GM19328 (cell line): ENCODE results near the gene UBE2K.
"Not testable (repeated sequence)": the region's sequence is repeated elsewhere in the genome, so short reads cannot be mapped to it uniquely, and the experiment has no call there.

Experiments used
- ATAC-seq: cut with Tn5 transposase; IDR thresholded peaks from one replicate; pipeline ENCODE4 v1.9.1; 2021; ENCODE audit warnings: mild to moderate bottlenecking, moderate library complexity; ENCODE audit not compliant: unreplicated experiment

Gene UBE2K

DNA sequence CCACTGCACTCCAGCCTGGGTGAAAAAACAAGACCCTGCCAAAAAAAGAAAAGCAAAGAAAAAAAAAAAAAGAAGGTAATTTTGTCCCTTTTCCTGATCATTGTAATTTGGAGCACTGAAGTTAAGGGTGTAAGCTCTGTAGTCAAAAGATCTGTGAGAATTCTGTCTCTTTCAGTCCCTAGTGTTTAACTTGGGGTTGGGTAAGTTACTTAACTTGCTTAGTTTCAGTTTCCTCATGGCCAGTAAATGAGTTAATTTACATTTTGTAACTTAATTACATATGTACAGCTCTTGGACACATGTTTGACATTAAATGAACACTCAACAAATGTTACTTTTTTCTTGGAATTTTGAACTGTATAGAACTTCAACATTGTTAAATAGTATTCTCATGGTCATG lies 10.9 kb upstream of the UBE2K start:
- ATAC-seq, result no peak

DNA sequence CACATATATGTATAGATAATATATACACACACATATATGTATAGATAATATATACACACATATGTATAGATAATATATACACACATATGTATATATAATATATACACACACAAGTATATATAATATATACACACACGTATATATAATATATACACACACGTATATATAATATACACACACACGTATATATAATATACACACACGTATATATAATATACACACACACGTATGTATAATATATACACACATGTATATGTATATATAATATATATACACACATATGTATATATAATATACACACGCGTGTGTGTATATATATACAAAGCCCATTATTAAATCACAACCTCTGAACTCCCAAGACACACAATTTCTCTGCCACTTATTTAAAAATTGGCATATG lies 8.0 kb upstream of the UBE2K start:
- no peak for ATAC-seq

DNA sequence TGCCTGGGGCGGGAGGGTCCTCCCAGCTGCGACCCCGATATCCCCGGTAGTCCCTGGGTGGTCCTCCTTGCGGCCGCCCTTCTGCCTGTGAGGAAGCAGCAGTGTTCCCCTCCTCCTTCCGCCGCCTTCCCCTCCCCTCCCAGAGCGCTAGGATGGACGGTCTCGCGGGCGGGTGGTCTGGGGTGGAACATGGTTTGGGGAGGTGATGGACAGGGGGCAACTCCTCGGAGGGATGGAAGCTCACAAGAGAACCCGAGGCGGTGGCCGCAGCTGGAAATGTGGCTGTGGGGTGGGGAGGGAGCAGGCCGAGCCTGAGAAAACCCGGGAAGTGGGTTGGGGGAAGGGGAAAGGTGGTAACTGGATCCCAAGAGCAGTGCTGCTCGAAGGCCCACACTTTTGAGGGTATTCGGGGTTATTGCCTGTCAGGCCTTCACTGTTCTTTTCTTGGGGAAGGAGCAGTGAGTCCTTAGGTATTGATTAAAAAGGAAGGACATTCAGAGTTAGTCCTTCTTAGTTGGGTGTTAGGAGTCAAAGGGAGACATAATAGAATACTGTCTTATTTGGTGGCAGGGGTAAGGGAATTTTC lies 581 bp downstream of the UBE2K start:
- peak; percentile 19 for ATAC-seq

DNA sequence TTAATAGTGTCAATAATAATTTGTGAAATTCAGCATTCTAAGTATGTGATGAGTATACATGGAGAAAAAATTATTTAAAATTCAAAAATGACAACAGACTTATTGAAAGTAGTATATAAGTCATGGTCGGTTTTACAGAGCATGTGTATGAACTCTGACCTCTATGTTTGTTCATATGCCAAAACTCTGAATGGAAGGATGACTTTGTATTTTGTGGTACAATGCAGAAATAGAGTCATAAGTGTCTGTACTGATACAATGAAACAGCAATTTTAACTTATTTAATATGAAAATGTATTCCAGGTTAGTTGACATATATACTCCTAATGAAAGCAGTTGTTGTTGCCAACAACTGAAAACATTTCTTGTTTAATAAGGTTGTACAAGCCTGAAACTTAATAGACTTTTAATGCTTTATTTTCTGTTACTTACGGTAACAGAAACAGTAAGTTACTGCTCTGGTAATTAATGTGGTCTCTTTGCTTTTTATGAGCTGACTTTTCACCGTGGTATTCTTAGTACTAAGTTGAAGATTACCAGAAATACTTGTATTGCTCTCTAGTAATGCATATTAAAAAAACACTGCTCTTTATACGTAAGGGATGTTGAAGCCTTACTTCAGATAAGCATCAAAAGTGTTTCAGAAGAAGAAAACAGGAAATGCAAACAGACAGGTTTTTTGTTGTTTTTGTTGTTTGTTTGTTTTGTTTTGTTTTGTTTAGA lies 1.9 kb downstream of the UBE2K start:
- no peak for ATAC-seq

DNA sequence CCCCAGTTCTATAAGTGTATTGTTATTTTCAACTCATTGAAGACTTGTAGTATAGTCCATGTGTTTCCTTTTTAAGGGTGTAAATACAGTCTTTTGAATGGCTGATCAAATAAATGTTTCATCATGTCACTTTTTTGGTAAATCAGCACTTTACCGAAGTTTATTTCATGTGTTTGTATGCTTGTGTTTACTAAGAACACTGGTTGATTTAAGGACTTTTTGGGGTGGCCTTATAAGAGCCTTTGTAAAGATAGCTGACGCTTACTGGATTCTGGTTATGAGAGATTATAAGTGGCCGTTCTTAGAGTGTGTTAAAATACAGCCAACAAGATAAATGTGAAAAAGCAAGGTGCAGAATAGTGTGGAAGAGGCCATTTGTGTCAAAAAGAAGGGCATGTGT lies 2.6 kb downstream of the UBE2K start:
- no peak for ATAC-seq

DNA sequence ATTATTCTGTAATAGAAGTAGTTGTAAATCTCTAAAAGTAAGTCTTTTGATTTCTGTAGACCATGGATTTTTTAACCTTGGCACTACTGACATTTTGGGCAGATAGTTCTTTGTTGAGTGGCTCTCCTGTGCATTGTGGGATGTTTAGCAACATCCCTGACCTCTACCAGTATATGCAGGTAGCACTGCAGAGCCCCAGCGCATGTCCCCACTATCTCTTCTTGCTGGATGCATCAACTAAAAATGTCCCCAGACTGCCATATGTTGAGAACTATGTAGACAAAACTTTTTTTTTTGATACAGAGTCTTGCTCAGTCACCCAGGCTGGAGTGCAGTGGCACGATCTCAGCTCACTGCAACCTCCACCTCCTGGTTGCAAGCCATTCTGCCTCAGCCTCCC lies 4.8 kb downstream of the UBE2K start:
- ATAC-seq, result no peak

DNA sequence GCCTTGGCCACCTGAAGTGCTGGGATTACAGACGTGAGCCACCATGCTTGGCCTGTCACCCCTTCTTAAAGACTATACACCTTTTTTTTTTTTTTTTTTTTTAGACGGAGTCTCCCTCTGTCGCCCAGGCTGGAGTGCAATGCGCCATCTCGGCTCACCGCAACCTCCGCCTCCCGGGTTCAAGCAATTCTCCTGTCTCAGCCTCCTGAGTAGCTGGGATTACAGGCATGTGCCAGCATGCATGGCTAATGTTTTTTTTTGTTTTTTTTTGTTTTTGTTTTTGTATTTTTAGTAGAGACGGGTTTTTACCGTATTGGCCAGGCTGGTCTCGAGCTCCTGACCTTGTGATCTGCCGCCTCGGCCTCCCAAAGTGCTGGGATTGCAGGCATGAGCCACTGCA lies 6.9 kb downstream of the UBE2K start:
- not testable (repeated sequence) for ATAC-seq

DNA sequence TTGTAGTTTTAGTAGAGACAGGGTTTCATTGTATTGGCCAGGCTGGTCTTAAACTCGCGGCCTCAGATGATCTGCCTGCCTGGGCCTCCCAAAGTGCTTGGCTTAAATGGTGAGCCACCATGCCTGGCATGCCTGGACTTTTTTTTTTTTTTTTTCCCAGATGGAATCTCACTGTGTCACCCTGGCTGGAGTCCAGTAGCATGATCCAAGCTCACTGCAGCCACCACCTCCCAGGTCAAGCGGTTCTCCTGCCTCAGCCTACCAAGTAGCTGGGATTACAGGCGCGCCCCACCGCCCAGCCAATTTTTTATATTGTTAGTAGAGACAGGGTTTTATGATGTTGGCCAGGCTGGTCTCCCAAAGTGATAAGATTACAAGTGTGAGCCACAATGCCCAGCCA lies 8.4 kb downstream of the UBE2K start:
- ATAC-seq, result no peak

DNA sequence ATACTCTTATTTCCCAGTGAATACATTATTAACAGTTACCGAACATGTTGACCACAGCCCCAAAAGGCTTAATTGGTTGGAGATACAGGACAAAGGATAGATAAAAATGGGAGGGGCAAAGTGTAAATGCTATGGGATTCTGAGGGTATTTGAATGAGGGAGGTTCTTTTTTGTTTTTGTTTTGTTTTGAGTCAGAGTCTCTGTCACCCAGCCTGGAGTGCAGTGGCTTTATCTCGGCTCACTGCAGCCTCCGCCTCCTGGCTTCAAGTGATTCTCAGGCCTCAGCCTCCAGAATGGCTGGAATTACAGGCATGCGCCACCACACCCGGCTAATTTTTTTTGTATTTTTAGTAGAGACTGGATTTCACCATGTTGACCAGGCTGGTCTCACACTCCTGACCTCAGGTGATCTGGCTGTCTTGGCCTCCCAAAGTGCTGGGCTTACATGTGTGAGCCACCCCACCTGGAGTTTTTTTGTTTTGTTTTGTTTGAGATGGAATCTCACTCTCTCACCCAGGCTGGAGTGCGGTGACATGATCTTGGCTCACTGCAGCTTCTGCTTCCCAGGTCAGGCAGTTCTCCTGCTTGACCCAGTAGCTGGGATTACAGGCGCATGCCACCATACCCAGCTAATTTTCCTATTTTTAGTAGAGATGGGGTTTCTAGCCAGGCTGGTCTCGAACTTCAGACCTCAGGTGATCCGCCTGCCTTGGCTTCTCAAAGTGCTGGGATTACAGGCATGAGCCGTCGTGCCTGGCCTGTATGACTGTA lies 9.0 kb downstream of the UBE2K start:
- no peak for ATAC-seq

DNA sequence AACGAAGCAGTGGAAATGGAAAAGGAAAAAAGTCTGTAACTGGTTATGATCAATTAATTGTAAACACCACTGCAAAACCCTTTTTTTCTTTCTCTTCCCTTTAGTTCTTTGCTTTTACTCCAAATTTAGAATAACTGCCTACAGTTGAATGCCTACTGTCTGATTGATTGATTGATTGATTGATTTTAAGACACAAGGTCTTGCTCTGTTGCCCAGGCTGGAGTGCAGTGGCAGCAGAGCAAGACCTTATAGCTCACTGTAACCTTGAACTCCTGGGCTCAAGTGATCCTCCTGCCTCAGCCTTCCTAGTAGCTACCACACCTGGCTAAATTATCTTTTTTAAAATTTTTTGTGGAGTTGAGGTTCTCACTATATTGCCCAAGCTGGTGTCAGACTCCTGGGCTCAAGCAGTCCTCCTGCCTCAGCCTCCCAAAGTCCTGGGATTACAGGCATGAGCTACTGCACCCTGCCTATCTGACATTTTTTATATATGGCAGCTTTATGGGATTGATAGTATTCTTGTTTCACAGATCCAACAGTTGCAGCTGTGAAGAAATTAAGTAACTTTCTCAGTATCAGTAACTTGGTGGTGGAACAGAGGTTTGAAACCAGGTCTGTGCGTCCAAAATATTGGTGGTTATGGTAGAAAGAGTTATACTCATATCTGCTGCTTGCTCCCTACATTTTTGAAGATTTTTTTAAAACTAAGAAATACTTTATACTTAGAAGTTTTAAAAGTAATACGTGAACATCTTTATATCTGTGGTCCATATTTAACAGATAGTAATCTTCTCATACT lies 12.4 kb downstream of the UBE2K start:
- ATAC-seq, result no peak

DNA sequence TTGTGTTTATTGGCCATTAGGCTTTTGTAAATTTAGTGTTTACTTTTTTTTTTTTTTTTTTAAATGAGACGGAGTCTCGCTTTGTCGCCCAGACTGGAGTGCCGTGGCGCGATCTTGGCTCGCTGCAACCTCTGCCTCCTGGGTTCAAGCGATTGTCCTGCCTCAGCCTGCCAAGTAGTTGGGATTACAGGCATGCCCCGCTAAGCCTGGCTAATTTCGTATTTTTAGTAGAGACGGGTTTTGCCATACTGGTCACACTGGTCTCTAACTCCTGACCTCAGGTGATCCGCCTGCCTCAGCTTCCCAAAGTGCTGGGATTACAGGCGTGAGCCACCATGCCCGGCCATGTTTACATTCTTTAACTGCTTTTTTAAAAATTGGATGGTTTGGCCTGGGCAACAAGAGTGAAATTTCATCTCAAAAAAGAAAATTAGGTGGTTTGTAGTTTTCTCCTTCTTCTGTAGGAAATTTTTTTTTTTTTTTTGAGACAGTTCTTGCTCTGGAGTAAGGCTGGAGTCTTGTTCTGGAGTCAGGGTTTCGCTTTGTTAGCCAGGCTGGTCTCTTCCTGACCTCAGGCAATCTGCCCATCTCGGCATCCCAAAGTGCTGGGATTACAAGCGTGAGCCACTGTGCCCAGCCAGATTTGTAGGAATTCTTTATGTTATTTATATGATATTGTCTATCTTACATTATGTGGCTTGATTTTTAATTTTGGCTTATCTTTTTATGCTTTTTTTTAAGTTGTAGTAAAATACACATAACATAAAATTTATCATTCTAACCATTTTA lies 15.1 kb downstream of the UBE2K start:
- ATAC-seq, result no peak

DNA sequence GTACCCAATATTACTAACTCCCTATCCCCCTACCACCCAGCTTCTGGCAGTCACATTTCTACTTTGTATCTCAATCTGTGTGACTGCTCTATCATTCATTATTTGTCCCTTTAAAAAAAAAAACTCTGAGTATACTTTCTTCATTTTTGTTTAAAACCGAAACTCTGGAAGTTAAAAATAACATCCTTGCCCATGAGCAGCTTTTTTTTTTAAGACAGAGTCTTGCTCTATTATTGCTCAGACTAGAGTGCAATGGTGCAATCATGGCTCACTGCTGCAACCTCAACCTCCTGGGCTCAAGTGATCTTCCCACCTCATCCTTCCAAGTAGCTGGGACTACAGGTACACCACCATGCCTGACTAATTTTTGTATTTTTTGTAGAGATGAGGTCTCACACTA lies 15.8 kb downstream of the UBE2K start:
- ATAC-seq, result peak; percentile 52

DNA sequence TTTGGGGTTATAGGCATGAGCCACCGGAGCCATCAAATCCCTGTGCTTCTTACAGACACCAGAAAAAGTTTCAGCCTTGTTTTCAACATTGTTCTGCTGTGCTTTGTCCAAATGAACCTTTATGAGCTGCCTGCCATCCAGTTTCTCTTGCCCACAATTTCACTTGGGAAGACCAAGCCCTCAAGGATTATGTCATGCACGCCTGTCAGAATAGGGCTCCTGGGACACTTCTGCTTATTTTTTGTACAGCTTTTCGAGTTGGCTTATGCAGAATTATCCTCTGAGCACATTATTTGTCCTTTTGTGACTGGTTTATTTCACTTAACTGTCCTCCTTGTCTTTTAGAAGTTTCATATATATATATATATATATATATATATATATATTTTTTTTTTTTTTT lies 16.2 kb downstream of the UBE2K start:
- no peak for ATAC-seq

DNA sequence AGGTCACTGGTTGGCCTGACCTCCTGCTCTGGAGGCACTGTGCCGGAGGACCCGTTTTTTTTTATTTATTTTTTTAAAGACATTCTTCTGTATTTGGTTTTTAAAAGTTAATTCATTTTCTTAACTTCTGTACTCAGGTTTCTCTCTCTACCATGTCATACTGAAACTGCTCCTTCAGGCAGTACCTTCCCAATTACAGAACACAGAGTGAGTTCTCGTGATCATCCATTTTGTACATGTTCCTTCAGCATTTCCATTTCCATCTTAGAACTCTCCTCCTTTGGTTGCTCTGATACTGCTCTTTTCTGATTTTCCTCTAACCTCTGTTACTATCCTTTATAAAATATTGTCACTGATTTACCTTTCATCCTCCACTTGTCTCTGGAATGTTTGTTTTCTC lies 17.9 kb downstream of the UBE2K start:
- ATAC-seq, result no peak

DNA sequence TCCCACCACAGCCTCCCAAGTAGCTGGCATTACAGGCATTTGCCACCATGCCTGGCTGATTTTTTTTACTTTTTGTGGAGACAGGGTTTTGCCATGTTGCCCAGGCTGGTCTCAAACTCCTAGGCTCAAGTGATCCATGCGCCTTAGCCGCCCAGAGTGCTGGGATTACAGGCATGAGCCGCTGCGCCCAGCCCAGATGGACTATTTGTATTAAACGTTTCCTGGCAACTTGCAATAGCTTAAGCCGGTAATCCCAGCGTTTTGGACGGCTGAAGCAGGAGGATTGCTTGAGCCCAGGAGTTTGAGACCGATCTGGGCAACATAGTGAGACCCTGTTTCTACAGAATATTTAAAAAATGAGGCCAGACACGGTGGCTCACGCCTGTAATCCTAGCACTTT lies 18.4 kb downstream of the UBE2K start:
- ATAC-seq, result no peak

DNA sequence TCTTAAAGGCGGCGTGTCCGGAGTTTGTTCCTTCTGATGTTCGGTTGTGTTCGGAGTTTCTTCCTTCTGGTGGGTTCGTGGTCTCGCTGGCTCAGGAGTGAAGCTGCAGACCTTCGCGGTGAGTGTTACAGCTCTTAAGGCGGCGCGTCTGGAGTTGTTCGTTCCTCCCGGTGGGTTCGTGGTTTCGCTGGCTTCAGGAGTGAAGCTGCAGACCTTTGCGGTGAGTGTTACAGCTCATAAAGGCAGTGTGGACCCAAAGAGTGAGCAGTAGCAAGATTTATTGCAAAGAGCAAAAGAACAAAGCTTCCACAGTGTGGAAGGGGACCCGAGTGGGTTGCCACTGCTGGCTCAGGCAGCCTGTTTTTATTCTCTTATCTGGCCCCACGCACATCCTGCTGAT lies 19.8 kb downstream of the UBE2K start:
- not testable (repeated sequence) for ATAC-seq

DNA sequence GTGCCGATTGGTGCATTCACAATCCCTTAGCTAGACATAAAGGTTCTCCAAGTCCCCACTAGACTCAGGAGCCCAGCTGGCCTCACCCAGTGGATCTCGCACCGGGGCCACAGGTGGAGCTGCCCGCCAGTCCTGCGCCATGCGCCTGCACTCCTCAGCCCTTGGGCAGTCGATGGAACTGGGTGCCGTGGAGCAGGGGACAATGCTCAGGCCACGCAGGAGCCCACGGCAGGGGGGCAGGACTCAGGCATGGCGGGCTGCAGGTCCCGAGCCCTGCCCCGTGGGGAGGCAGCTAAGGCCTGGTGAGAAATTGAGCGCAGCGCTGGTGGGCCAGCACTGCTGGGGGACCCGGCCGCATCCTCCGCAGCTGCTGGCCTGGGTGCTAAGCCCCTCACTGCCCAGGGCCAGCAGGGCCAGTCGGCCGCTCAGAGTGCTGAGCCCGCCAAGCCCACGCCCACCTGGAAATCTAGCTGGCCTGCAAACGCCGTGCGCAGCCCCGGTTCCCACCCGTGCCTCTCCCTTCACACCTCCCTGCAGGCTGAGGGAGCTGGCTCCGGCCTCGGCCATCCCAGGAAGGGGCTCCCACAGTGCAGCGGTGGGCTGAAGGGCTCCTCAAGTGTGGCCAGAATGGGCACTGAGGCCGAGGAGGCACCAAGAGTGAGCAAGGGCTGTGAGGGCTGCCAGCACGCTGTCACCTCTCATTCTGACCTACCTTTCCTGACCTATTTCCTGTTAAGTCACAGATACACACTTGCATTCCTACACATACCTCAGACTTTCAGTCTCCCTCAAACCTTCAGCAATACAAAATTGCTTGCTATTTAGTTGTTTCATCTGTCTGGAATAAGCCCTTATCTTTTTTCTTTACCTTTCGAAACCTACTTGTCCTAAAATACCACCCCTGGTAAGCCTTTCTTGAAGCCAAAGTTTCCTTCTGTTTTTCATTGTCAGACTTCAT lies 20.7 kb downstream of the UBE2K start:
- ATAC-seq, result no peak

DNA sequence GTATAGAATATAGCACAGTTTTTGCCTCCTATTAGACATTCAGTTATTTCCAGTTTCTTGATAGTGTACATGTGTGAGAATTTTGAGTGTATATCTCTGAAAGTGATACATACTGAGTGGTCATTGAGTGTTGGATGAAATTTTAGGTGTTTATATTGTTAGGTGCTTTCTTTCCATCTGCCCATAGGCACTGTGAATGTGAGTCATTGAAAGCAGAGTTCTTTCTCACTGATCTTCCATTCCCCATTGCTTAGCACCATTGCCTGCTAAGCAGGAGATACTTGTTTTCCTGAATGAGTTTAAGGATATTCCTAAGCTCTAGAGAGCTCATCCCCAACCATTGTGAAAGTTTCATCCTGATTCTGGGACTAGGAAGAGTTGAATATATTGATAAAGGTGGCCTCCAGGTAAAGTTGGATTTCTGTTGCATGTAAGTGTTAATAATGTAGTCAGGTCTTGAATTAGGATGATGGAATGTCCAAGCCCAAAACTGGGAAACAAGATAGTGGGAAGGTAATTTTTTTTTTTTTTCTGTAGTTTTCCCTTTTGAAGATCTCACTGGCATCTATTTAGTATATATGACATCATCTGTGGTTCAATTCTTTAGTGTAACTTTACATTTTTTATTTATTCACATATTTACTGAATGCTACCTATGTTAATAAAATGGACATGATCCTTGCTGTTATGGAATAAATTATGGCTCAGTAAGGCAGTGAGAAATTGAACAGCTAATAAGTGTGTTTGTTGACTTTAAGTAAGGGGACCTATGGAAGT lies 22.1 kb downstream of the UBE2K start:
- ATAC-seq, result no peak

DNA sequence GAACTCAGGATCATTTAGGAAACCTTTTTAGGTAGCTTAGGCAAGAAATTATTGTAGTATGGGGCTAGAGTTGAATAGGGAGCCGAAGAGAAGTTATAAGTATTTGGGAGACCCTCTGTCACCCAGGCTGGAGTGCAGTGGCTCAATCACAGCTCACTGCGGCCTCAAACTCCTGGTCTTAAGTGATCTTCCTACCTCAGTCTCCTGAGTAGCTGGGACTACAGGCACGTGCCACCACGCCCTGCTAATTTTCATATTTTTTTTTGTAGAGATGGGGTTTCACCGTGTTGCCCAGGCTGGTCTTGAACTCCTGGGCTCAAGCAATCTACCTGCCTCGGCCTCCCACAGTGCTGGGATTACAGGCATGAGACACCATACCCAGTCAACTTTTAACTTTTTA lies 23.3 kb downstream of the UBE2K start:
- not testable (repeated sequence) for ATAC-seq
